Activated naive CD8-positive, alpha-beta T cell treated with anti-CD3 and anti-CD28 coated beads, Interleukin-2, amount 10 ng/mL, durations not matched to agents 7 days and 5 days (primary cell): ENCODE data around the gene SPAG16. TPM values are rescaled to one million over a fixed set of nuclear protein-coding genes. Genes with fewer than 3 reads are reported as not detected.

Experiments used
- ATAC-seq: fragments of 150-1000 bp; cut with Tn5 transposase; one replicate; pipeline ENCODE4 v1.10.0; 2021; ENCODE audit warnings: low read depth, moderate library complexity
- POLR2A ChIA-PET: fragments of 350-600 bp; sonication (Branson Sonifier 250); formaldehyde crosslinking; loops from one replicate; lab custom pipeline; 2021; ENCODE audit warnings: antibody characterized with exemption; lab: Charles Lee
- DNase-seq: peaks from one replicate; pipeline ENCODE4 v3.0.0; 2021
- H3K27ac Mint-ChIP-seq: one replicate; pipeline ENCODE4 v1.8.0; 2022; ENCODE audit warnings: mild to moderate bottlenecking, mixed read lengths
- H3K27me3 Mint-ChIP-seq: one replicate; pipeline ENCODE4 v1.8.0; 2022; ENCODE audit warnings: mild to moderate bottlenecking, moderate library complexity, mixed read lengths
- H3K36me3 Mint-ChIP-seq: one replicate; pipeline ENCODE4 v1.8.0; 2021; ENCODE audit warnings: mild to moderate bottlenecking, mixed read lengths
- H3K4me1 Mint-ChIP-seq: one replicate; pipeline ENCODE4 v1.8.0; 2021; ENCODE audit warnings: mixed read lengths
- H3K4me3 Mint-ChIP-seq: one replicate; pipeline ENCODE4 v1.8.0; 2022; ENCODE audit warnings: mild to moderate bottlenecking, moderate library complexity, mixed read lengths
- H3K9me3 Mint-ChIP-seq: one replicate; pipeline ENCODE4 v1.8.0; 2021; ENCODE audit warnings: mixed read lengths
- total RNA-seq, 2 experiments: library from RNA; stranded (reverse); gene quantifications; one replicate each; pipeline ENCODE4 v1.2.3, GENCODE V29; 2021

The SPAG16 gene
- total RNA-seq, 2 experiments from 2014 or later, result 10.9 to 12.6 TPM

- Mint-ChIP-seq H3K4me3 (no peak overlapping the region), H3K27me3 (peaks cover 2% of the 10 kb centered on the region), H3K27ac (no peak overlapping the region), H3K4me1 (peaks cover 11% of the 10 kb centered on the region), H3K9me3 (no peaks in the 10 kb centered on the region), H3K36me3 (no peaks in the 10 kb centered on the region)
- DNase-seq (no peak), ATAC-seq (no peak)
- POLR2A ChIA-PET, result no interaction called here
Observed at GRCh38 chr2:213281156-213281555, 3.1 kb upstream of the SPAG16 start.

GRCh38 chr2:213285404-213285803, 1.1 kb downstream of the SPAG16 start:
- H3K27ac Mint-ChIP-seq, result no peak overlapping the region
- H3K36me3 Mint-ChIP-seq, result peaks cover 2% of the 10 kb centered on the region
- POLR2A ChIA-PET, result no interaction called here
- no peaks in the 10 kb centered on the region for H3K9me3 Mint-ChIP-seq
- ATAC-seq (no peak), DNase-seq (no peak)
- peak overlapping the region; percentile 92 for H3K4me3 Mint-ChIP-seq
- no peaks in the 10 kb centered on the region for H3K27me3 Mint-ChIP-seq
- peaks cover 13% of the 10 kb centered on the region for H3K4me1 Mint-ChIP-seq

GRCh38 chr2:213286161-213286560, 1.9 kb downstream of the SPAG16 start:
- ATAC-seq, result no peak
- Mint-ChIP-seq H3K4me1 (peaks cover 13% of the 10 kb centered on the region), H3K27ac (no peak overlapping the region), H3K9me3 (no peaks in the 10 kb centered on the region), H3K4me3 (no peak overlapping the region), H3K36me3 (peaks cover 2% of the 10 kb centered on the region), H3K27me3 (no peaks in the 10 kb centered on the region)
- POLR2A ChIA-PET, result no interaction called here
- DNase-seq, result no peak

GRCh38 chr2:213288913-213289700, 4.8 kb downstream of the SPAG16 start:
- Mint-ChIP-seq H3K36me3 (peaks cover 2% of the 10 kb centered on the region), H3K9me3 (no peaks in the 10 kb centered on the region), H3K4me3 (no peak overlapping the region), H3K27ac (no peak overlapping the region), H3K27me3 (no peaks in the 10 kb centered on the region), H3K4me1 (peaks cover 6% of the 10 kb centered on the region)
- ATAC-seq (no peak), DNase-seq (no peak)
- POLR2A ChIA-PET, result no interaction called here

- H3K36me3 Mint-ChIP-seq, result peaks cover 2% of the 10 kb centered on the region
- H3K27ac Mint-ChIP-seq, result no peak overlapping the region
- no peak overlapping the region for H3K4me3 Mint-ChIP-seq
- DNase-seq (no peak), ATAC-seq (no peak)
- H3K9me3 Mint-ChIP-seq, result no peaks in the 10 kb centered on the region
- peaks cover 3% of the 10 kb centered on the region for H3K4me1 Mint-ChIP-seq
- POLR2A ChIA-PET, result no interaction called here
- no peaks in the 10 kb centered on the region for H3K27me3 Mint-ChIP-seq
Observed at GRCh38 chr2:213290501-213290900, 6.2 kb downstream of the SPAG16 start.

- H3K27me3 Mint-ChIP-seq, result no peaks in the 10 kb centered on the region
- ATAC-seq (no peak), DNase-seq (no peak)
- H3K9me3 Mint-ChIP-seq, result no peaks in the 10 kb centered on the region
- no peaks in the 10 kb centered on the region for H3K4me1 Mint-ChIP-seq
- H3K36me3 Mint-ChIP-seq, result peaks cover 18% of the 10 kb centered on the region
- POLR2A ChIA-PET, result no interaction called here
- H3K27ac Mint-ChIP-seq, result no peak overlapping the region
- no peak overlapping the region for H3K4me3 Mint-ChIP-seq
Observed at GRCh38 chr2:213296270-213296669, 12.0 kb downstream of the SPAG16 start.

- no peak for ATAC-seq
- Mint-ChIP-seq H3K9me3 (peaks cover 12% of the 10 kb centered on the region), H3K4me1 (no peaks in the 10 kb centered on the region), H3K27me3 (no peaks in the 10 kb centered on the region), H3K36me3 (peaks cover 45% of the 10 kb centered on the region), H3K27ac (no peak overlapping the region), H3K4me3 (no peak overlapping the region)
- POLR2A ChIA-PET, result no interaction called here
- no peak for DNase-seq
Observed at GRCh38 chr2:213306316-213306942, 22.2 kb downstream of the SPAG16 start.

GRCh38 chr2:213315168-213315876, 31.1 kb downstream of the SPAG16 start:
- no peaks in the 10 kb centered on the region for H3K4me1 Mint-ChIP-seq
- peaks cover 9% of the 10 kb centered on the region for H3K36me3 Mint-ChIP-seq
- no peak overlapping the region for H3K27ac Mint-ChIP-seq
- no peaks in the 10 kb centered on the region for H3K9me3 Mint-ChIP-seq
- ATAC-seq (no peak), DNase-seq (no peak)
- POLR2A ChIA-PET, result no interaction called here
- H3K4me3 Mint-ChIP-seq, result no peak overlapping the region
- no peaks in the 10 kb centered on the region for H3K27me3 Mint-ChIP-seq

GRCh38 chr2:213316001-213316735, 31.9 kb downstream of the SPAG16 start:
- ATAC-seq, result no peak
- no peak for DNase-seq
- POLR2A ChIA-PET, result no interaction called here
- Mint-ChIP-seq H3K9me3 (no peaks in the 10 kb centered on the region), H3K4me1 (no peaks in the 10 kb centered on the region), H3K27me3 (no peaks in the 10 kb centered on the region), H3K27ac (no peak overlapping the region), H3K4me3 (no peak overlapping the region), H3K36me3 (peaks cover 11% of the 10 kb centered on the region)

GRCh38 chr2:213317929-213318328, 33.7 kb downstream of the SPAG16 start:
- no peaks in the 10 kb centered on the region for H3K4me1 Mint-ChIP-seq
- ATAC-seq, result no peak
- POLR2A ChIA-PET, result no interaction called here

GRCh38 chr2:213320604-213321003, 36.3 kb downstream of the SPAG16 start:
- Mint-ChIP-seq H3K27ac (no peak overlapping the region), H3K4me1 (no peaks in the 10 kb centered on the region), H3K27me3 (no peaks in the 10 kb centered on the region), H3K9me3 (peaks cover 4% of the 10 kb centered on the region), H3K36me3 (peaks cover 22% of the 10 kb centered on the region), H3K4me3 (no peak overlapping the region)
- DNase-seq, result no peak
- ATAC-seq, result no peak
- POLR2A ChIA-PET, result no interaction called here

More at GRCh38 chr2:213317929-213318328, 33.7 kb downstream of the SPAG16 start:
- no peak overlapping the region for H3K4me3 Mint-ChIP-seq
- H3K9me3 Mint-ChIP-seq, result peaks cover 4% of the 10 kb centered on the region
- no peak overlapping the region for H3K27ac Mint-ChIP-seq
- peaks cover 16% of the 10 kb centered on the region for H3K36me3 Mint-ChIP-seq
- no peak for DNase-seq
- H3K27me3 Mint-ChIP-seq, result no peaks in the 10 kb centered on the region

- Mint-ChIP-seq H3K4me3 (no peak overlapping the region), H3K9me3 (peaks cover 13% of the 10 kb centered on the region), H3K36me3 (no peaks in the 10 kb centered on the region), H3K27ac (no peak overlapping the region), H3K4me1 (no peaks in the 10 kb centered on the region), H3K27me3 (no peaks in the 10 kb centered on the region)
- ATAC-seq (no peak), DNase-seq (no peak)
- POLR2A ChIA-PET, result no interaction called here
Observed at GRCh38 chr2:213336253-213336770, 52.0 kb downstream of the SPAG16 start.

- no peaks in the 10 kb centered on the region for H3K36me3 Mint-ChIP-seq
- H3K27ac Mint-ChIP-seq, result no peak overlapping the region
- POLR2A ChIA-PET, result no interaction called here
- H3K4me3 Mint-ChIP-seq, result no peak overlapping the region
- ATAC-seq (no peak), DNase-seq (no peak)
- no peaks in the 10 kb centered on the region for H3K4me1 Mint-ChIP-seq
- H3K9me3 Mint-ChIP-seq, result peaks cover 11% of the 10 kb centered on the region
- H3K27me3 Mint-ChIP-seq, result no peaks in the 10 kb centered on the region
Observed at GRCh38 chr2:213353419-213353818, 69.2 kb downstream of the SPAG16 start.
